WTC11 (cell line): ENCODE measurements around the gene KRT1. TPM values are rescaled to one million over a fixed set of nuclear protein-coding genes. Genes with fewer than 3 reads are reported as not detected.

ENCODE experiments used
- ATAC-seq: fragments of 200-7000 bp; cut with Tn5 transposase; 2 replicates; pipeline ENCODE4 v1.10.0; 2021; ENCODE audit warnings: mild to moderate bottlenecking, moderate library complexity
- CTCF ChIA-PET: fragments of 300-600 bp; sonication (Branson Sonifier 250); formaldehyde crosslinking; loops from one replicate; lab custom pipeline; 2021; ENCODE audit warnings: antibody characterized with exemption; lab: Charles Lee
- POLR2A ChIA-PET: fragments of 350-600 bp; sonication (Branson Sonifier 250); formaldehyde crosslinking; loops from one replicate; lab custom pipeline; 2021; ENCODE audit warnings: antibody characterized with exemption; lab: Charles Lee
- DNase-seq: peaks from one replicate; pipeline ENCODE4 v3.0.0; 2021; ENCODE audit warnings: low spot score
- H3K27ac Mint-ChIP-seq: 2 replicates; pipeline ENCODE4 v1.8.0; 2021; ENCODE audit warnings: mixed read lengths
- H3K27me3 Mint-ChIP-seq: 2 replicates; pipeline ENCODE4 v1.8.0; 2021; ENCODE audit warnings: low read depth, mild to moderate bottlenecking, moderate library complexity, mixed read lengths
- H3K36me3 Mint-ChIP-seq: 2 replicates; pipeline ENCODE4 v1.8.0; 2021; ENCODE audit warnings: mixed read lengths
- H3K4me1 Mint-ChIP-seq: 2 replicates; pipeline ENCODE4 v1.8.0; 2022; ENCODE audit warnings: mixed read lengths
- H3K4me3 Mint-ChIP-seq: 2 replicates; pipeline ENCODE4 v1.8.0; 2021; ENCODE audit warnings: mild to moderate bottlenecking, moderate library complexity, mixed read lengths
- H3K9me3 Mint-ChIP-seq: 2 replicates; pipeline ENCODE4 v1.8.0; 2021; ENCODE audit warnings: mixed read lengths
- ATF1 ChIP-seq: sonication (generic); formaldehyde crosslinking; IDR thresholded peaks from 2 replicates; pipeline ENCODE4 v1.8.1; 2023; ENCODE audit warnings: mild to moderate bottlenecking, moderate library complexity, missing genetic modification reagents
- EMX1 ChIP-seq: fragments of 250-450 bp; sonication (Bioruptor Pico); IDR thresholded peaks from 2 replicates; pipeline ENCODE4 v1.8.0; 2021; ENCODE audit warnings: mild to moderate bottlenecking
- NFATC4 ChIP-seq: fragments of 250-450 bp; sonication (Bioruptor Pico); IDR thresholded peaks from 2 replicates; pipeline ENCODE4 v1.9.0; 2021; ENCODE audit warnings: mild to moderate bottlenecking
- NFE2L1 ChIP-seq: sonication (generic); formaldehyde crosslinking; IDR thresholded peaks from 2 replicates; pipeline ENCODE4 v1.8.1; 2023; ENCODE audit warnings: missing genetic modification reagents
- NR3C1 ChIP-seq: sonication (generic); formaldehyde crosslinking; conservative IDR thresholded peaks from 2 replicates; pipeline ENCODE4 v1.8.1; 2023; ENCODE audit warnings: low read depth, mild to moderate bottlenecking, missing genetic modification reagents
- SMAD3 ChIP-seq: sonication (generic); formaldehyde crosslinking; IDR thresholded peaks from 2 replicates; pipeline ENCODE4 v1.8.0; 2022; ENCODE audit warnings: missing genetic modification reagents, mild to moderate bottlenecking, borderline replicate concordance
- TEAD1 ChIP-seq: sonication (generic); formaldehyde crosslinking; IDR thresholded peaks from 2 replicates; pipeline ENCODE4 v1.8.0; 2022; ENCODE audit warnings: mild to moderate bottlenecking, missing genetic modification reagents
- TEAD4 ChIP-seq: sonication (generic); formaldehyde crosslinking; IDR thresholded peaks from 2 replicates; pipeline ENCODE4 v1.8.0; 2022; ENCODE audit warnings: mild to moderate bottlenecking, missing genetic modification reagents
- ZNF317 ChIP-seq: sonication (generic); formaldehyde crosslinking; IDR thresholded peaks from 2 replicates; pipeline ENCODE4 v1.8.1; 2023; ENCODE audit warnings: low read depth, mild to moderate bottlenecking, moderate library complexity, missing genetic modification reagents, borderline replicate concordance
- ZNF396 ChIP-seq: fragments of 250-450 bp; sonication (Bioruptor Pico); IDR thresholded peaks from 2 replicates; pipeline ENCODE4 v1.8.0; 2021; ENCODE audit warnings: mild to moderate bottlenecking, moderate library complexity, borderline replicate concordance
- ZNF423 ChIP-seq: fragments of 250-450 bp; sonication (Bioruptor Pico); IDR thresholded peaks from 2 replicates; pipeline ENCODE4 v2.1.2; 2022; ENCODE audit warnings: mild to moderate bottlenecking, moderate library complexity
- total RNA-seq: library from RNA; stranded (reverse); gene quantifications from 3 replicates; pipeline ENCODE4 v1.2.3, GENCODE V29; 2021
- TF ChIP-seq, protein P1 (sequence below): sonication (generic); formaldehyde crosslinking; IDR thresholded peaks from 2 replicates; pipeline ENCODE4 v1.8.1; 2022; ENCODE audit warnings: low read depth, mild to moderate bottlenecking, moderate library complexity, missing genetic modification reagents, borderline replicate concordance
- TF ChIP-seq, protein P2 (sequence below): sonication (generic); formaldehyde crosslinking; IDR thresholded peaks from 2 replicates; pipeline ENCODE4 v1.8.1; 2023; ENCODE audit warnings: mild to moderate bottlenecking, moderate library complexity, missing genetic modification reagents
- TF ChIP-seq, protein P3 (sequence below): sonication (generic); formaldehyde crosslinking; IDR thresholded peaks from 2 replicates; pipeline ENCODE4 v1.8.1; 2023; ENCODE audit warnings: mild to moderate bottlenecking, missing genetic modification reagents
- TF ChIP-seq, protein P4 (sequence below): sonication (generic); formaldehyde crosslinking; IDR thresholded peaks from 2 replicates; pipeline ENCODE4 v1.8.1; 2022; ENCODE audit warnings: mild to moderate bottlenecking, moderate library complexity, missing genetic modification reagents
- TF ChIP-seq, protein P5 (sequence below): sonication (generic); formaldehyde crosslinking; IDR thresholded peaks from 2 replicates; pipeline ENCODE4 v1.8.1; 2023; ENCODE audit warnings: mild to moderate bottlenecking, missing genetic modification reagents
- TF ChIP-seq, protein P6 (sequence below): sonication (generic); formaldehyde crosslinking; conservative IDR thresholded peaks from 2 replicates; pipeline ENCODE4 v1.8.1; 2023; ENCODE audit warnings: mild to moderate bottlenecking, low read depth, missing genetic modification reagents, moderate library complexity
- TF ChIP-seq, protein P7 (sequence below): fragments of 250-450 bp; sonication (Bioruptor Pico); conservative IDR thresholded peaks from 2 replicates; pipeline ENCODE4 v1.9.0; 2021; ENCODE audit warnings: mild to moderate bottlenecking

The KRT1 gene
- total RNA-seq, 1 experiment from 2014 or later: not detected

DNA sequence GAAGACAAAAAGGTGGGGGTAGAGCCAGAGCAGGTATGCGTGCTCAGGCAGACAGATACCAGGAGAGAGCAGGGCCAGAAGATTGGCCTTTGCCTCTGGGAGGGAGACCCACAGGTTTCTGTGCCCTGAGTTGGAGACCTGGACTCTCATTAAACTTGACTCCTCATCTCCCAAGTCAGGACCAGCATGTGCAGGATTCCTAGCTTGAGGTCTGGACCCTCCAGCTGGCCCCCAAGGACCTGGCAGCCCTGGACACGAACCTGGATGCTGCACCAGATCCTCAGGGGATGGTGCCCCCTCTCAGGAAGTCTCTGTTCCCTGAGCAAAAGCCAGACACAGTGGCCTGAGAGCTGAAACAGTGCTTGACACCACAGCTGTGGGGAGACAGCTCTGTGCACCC is 51.4 kb downstream of the KRT1 start (continued):
- TF ChIP-seq, protein P1, sequence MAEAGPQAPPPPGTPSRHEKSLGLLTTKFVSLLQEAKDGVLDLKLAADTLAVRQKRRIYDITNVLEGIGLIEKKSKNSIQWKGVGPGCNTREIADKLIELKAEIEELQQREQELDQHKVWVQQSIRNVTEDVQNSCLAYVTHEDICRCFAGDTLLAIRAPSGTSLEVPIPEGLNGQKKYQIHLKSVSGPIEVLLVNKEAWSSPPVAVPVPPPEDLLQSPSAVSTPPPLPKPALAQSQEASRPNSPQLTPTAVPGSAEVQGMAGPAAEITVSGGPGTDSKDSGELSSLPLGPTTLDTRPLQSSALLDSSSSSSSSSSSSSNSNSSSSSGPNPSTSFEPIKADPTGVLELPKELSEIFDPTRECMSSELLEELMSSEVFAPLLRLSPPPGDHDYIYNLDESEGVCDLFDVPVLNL (CRISPR knock-in tag): no peak
- TF ChIP-seq NR3C1 (CRISPR knock-in tag) (no peak), TEAD1 (CRISPR knock-in tag) (no peak), ZNF396 (CRISPR knock-in tag) (no peak), TEAD4 (CRISPR knock-in tag) (no peak)
- TF ChIP-seq, protein P2, sequence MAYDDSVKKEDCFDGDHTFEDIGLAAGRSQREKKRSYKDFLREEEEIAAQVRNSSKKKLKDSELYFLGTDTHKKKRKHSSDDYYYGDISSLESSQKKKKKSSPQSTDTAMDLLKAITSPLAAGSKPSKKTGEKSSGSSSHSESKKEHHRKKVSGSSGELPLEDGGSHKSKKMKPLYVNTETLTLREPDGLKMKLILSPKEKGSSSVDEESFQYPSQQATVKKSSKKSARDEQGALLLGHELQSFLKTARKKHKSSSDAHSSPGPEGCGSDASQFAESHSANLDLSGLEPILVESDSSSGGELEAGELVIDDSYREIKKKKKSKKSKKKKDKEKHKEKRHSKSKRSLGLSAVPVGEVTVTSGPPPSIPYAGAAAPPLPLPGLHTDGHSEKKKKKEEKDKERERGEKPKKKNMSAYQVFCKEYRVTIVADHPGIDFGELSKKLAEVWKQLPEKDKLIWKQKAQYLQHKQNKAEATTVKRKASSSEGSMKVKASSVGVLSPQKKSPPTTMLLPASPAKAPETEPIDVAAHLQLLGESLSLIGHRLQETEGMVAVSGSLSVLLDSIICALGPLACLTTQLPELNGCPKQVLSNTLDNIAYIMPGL (CRISPR knock-in tag): no peak

DNA sequence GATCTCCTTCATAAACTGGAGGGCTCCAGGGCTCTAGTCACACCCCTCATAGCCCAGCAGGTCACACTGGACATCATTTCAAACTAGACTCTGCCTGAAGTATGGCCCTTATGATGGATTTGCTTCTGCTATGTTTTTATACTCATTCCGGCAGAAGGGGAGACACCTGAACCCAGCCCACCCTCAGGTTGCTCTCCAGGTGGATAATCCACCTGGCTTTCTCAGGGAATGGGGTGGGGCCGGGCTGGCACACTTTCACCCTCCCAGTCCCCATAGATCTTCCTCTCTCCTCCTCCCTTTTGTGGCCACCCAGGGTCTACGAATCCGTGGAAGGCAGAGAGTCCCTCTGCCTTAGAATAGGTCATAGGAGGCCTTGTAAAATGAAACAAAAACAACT is 52.1 kb downstream of the KRT1 start:
- H3K4me3 Mint-ChIP-seq: no peak overlapping the region
- H3K9me3 Mint-ChIP-seq: no peaks in the 10 kb centered on the region
- no peaks in the 10 kb centered on the region for H3K27me3 Mint-ChIP-seq
- H3K27ac Mint-ChIP-seq: no peak overlapping the region
- POLR2A ChIA-PET: no interaction called here
- no peaks in the 10 kb centered on the region for H3K36me3 Mint-ChIP-seq
- ATAC-seq: no peak
- no peak for DNase-seq
- CTCF ChIA-PET: interaction anchor here (0.6 kb wide), 1 partner anchor 242 kb away, joined by 3 read pairs; no protein-coding TSS in a partner anchor
- H3K4me1 Mint-ChIP-seq: peaks cover 6% of the 10 kb centered on the region
- TF ChIP-seq ATF1 (CRISPR knock-in tag): no peak
- TF ChIP-seq, protein P3, sequence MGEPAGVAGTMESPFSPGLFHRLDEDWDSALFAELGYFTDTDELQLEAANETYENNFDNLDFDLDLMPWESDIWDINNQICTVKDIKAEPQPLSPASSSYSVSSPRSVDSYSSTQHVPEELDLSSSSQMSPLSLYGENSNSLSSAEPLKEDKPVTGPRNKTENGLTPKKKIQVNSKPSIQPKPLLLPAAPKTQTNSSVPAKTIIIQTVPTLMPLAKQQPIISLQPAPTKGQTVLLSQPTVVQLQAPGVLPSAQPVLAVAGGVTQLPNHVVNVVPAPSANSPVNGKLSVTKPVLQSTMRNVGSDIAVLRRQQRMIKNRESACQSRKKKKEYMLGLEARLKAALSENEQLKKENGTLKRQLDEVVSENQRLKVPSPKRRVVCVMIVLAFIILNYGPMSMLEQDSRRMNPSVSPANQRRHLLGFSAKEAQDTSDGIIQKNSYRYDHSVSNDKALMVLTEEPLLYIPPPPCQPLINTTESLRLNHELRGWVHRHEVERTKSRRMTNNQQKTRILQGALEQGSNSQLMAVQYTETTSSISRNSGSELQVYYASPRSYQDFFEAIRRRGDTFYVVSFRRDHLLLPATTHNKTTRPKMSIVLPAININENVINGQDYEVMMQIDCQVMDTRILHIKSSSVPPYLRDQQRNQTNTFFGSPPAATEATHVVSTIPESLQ (CRISPR knock-in tag): no peak
- TF ChIP-seq, protein P4, sequence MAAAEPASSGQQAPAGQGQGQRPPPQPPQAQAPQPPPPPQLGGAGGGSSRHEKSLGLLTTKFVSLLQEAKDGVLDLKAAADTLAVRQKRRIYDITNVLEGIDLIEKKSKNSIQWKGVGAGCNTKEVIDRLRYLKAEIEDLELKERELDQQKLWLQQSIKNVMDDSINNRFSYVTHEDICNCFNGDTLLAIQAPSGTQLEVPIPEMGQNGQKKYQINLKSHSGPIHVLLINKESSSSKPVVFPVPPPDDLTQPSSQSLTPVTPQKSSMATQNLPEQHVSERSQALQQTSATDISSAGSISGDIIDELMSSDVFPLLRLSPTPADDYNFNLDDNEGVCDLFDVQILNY: no peak
- TF ChIP-seq, protein P5, sequence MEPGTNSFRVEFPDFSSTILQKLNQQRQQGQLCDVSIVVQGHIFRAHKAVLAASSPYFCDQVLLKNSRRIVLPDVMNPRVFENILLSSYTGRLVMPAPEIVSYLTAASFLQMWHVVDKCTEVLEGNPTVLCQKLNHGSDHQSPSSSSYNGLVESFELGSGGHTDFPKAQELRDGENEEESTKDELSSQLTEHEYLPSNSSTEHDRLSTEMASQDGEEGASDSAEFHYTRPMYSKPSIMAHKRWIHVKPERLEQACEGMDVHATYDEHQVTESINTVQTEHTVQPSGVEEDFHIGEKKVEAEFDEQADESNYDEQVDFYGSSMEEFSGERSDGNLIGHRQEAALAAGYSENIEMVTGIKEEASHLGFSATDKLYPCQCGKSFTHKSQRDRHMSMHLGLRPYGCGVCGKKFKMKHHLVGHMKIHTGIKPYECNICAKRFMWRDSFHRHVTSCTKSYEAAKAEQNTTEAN: no peak
- TF ChIP-seq, protein P6, sequence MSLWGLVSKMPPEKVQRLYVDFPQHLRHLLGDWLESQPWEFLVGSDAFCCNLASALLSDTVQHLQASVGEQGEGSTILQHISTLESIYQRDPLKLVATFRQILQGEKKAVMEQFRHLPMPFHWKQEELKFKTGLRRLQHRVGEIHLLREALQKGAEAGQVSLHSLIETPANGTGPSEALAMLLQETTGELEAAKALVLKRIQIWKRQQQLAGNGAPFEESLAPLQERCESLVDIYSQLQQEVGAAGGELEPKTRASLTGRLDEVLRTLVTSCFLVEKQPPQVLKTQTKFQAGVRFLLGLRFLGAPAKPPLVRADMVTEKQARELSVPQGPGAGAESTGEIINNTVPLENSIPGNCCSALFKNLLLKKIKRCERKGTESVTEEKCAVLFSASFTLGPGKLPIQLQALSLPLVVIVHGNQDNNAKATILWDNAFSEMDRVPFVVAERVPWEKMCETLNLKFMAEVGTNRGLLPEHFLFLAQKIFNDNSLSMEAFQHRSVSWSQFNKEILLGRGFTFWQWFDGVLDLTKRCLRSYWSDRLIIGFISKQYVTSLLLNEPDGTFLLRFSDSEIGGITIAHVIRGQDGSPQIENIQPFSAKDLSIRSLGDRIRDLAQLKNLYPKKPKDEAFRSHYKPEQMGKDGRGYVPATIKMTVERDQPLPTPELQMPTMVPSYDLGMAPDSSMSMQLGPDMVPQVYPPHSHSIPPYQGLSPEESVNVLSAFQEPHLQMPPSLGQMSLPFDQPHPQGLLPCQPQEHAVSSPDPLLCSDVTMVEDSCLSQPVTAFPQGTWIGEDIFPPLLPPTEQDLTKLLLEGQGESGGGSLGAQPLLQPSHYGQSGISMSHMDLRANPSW: no peak
- TF ChIP-seq NFATC4 (CRISPR knock-in tag): no peak
- no peak for TF ChIP-seq NR3C1 (CRISPR knock-in tag)
- no peak for TF ChIP-seq NFE2L1 (CRISPR knock-in tag)
- no peak for TF ChIP-seq EMX1 (CRISPR knock-in tag)
- TF ChIP-seq SMAD3: no peak
- no peak for TF ChIP-seq ZNF317
- no peak for TF ChIP-seq ZNF423 (CRISPR knock-in tag)
- TF ChIP-seq, protein P7, sequence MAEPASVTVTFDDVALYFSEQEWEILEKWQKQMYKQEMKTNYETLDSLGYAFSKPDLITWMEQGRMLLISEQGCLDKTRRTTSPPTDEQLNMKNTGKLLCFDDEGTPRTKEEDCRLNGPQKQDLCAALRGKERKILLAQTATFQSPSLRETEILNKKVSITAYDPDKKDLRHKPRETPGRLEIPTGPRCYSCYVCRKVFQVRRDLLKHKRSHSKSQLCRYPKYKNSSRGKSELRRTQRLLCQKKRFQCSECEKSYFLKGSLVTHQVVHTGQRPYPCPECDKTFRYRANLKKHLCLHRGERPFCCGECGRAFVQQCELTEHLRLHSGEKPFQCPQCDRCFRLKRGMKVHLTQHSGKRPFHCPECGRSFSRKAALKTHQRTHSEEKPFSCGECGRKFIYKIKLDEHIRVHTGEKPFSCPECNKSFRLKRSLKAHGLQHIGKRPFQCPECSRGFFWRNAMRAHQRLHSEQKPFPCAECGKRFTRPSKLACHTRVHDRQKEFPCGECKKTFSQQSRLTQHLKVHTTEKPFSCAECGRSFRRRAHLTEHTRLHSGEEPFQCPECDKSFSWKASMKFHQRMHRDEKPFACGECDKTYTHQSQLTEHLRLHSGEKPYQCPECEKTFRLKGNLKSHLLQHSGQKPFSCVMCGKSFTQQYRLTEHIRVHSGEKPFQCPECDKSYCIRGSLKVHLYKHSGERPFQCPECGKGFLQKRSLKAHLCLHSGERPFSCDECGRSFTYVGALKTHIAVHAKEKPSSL (CRISPR knock-in tag): no peak
